Neural progenitor cell (in vitro differentiated cells): ENCODE data around the gene CAMSAP1.

Experiments used
- CTCF ChIP-seq: fragments of 200-600 bp; sonication (generic); IDR thresholded peaks from 2 replicates; pipeline ENCODE4 v1.5.1; 2017; ENCODE audit warnings: antibody characterized with exemption, mild to moderate bottlenecking
- EZH2 ChIP-seq: fragments of 200-600 bp; sonication (generic); IDR thresholded peaks from 2 replicates; pipeline ENCODE4 v1.6.1; 2017; ENCODE audit warnings: antibody characterized with exemption, mild to moderate bottlenecking, moderate library complexity

GRCh38 chr9:135905380-135906258, 1.7 kb downstream of the CAMSAP1 start:
- no peak for TF ChIP-seq CTCF
- no peak for TF ChIP-seq EZH2
